HL-60 (cell line): ENCODE data around the gene PFDN6.

Source experiments
- DNase-seq, 2 experiments: peaks; one replicate each; pipeline ENCODE4 v3.0.0-alpha.2; 2010 to 2020; ENCODE audit warnings: low read depth in 1 of 2, low spot score in 1 of 2
- H3K27ac ChIP-seq: fragments of 250-450 bp; sonication (Bioruptor Pico); replicated peaks from 2 replicates; pipeline ENCODE4 v1.5.1; 2020; ENCODE audit warnings: mild to moderate bottlenecking, moderate library complexity
- H3K27me3 ChIP-seq: fragments of 250-450 bp; sonication (Bioruptor Pico); 2 replicates; pipeline ENCODE4 v1.5.1; 2021; ENCODE audit warnings: mild to moderate bottlenecking, moderate library complexity; ENCODE audit not compliant: insufficient read depth, poor library complexity, severe bottlenecking
- H3K4me3 ChIP-seq: replicated peaks from 2 replicates; pipeline ENCODE4 v1.5.1; 2011; ENCODE audit warnings: mild to moderate bottlenecking, control low read depth, low read length; ENCODE audit not compliant: insufficient read depth
- CTCF ChIP-seq: IDR thresholded peaks from one replicate; pipeline ENCODE4 v1.5.1; 2011; ENCODE audit warnings: low read length, control low read depth, inconsistent platforms; ENCODE audit not compliant: insufficient read depth
- GABPA ChIP-seq: IDR thresholded peaks from 2 replicates; pipeline ENCODE4 v1.6.1; 2012; ENCODE audit warnings: low read depth
- POLR2AphosphoS5 ChIP-seq: IDR thresholded peaks from 2 replicates; pipeline ENCODE4 v1.6.1; 2012; ENCODE audit warnings: low read depth
- SPI1 ChIP-seq: IDR thresholded peaks from 2 replicates; pipeline ENCODE4 v1.6.1; 2012; ENCODE audit warnings: low read depth, mild to moderate bottlenecking, borderline replicate concordance
- TF ChIP-seq, protein P1 (sequence below): IDR thresholded peaks from 2 replicates; pipeline ENCODE4 v1.6.1; 2012; ENCODE audit warnings: low read depth; ENCODE audit not compliant: insufficient replicate concordance

Gene PFDN6

GRCh38 chr6:33314515-33314942 is 25.1 kb downstream of the PFDN6 start:
- TF ChIP-seq POLR2AphosphoS5 (no peak), SPI1 (no peak), GABPA (no peak), CTCF (no peak)
- TF ChIP-seq, protein P1, sequence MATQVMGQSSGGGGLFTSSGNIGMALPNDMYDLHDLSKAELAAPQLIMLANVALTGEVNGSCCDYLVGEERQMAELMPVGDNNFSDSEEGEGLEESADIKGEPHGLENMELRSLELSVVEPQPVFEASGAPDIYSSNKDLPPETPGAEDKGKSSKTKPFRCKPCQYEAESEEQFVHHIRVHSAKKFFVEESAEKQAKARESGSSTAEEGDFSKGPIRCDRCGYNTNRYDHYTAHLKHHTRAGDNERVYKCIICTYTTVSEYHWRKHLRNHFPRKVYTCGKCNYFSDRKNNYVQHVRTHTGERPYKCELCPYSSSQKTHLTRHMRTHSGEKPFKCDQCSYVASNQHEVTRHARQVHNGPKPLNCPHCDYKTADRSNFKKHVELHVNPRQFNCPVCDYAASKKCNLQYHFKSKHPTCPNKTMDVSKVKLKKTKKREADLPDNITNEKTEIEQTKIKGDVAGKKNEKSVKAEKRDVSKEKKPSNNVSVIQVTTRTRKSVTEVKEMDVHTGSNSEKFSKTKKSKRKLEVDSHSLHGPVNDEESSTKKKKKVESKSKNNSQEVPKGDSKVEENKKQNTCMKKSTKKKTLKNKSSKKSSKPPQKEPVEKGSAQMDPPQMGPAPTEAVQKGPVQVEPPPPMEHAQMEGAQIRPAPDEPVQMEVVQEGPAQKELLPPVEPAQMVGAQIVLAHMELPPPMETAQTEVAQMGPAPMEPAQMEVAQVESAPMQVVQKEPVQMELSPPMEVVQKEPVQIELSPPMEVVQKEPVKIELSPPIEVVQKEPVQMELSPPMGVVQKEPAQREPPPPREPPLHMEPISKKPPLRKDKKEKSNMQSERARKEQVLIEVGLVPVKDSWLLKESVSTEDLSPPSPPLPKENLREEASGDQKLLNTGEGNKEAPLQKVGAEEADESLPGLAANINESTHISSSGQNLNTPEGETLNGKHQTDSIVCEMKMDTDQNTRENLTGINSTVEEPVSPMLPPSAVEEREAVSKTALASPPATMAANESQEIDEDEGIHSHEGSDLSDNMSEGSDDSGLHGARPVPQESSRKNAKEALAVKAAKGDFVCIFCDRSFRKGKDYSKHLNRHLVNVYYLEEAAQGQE = no peak
- H3K4me3 ChIP-seq = peak overlapping the region; percentile 66
- H3K27ac ChIP-seq = peak overlapping the region; percentile 98
- peak in 1 of 2 experiments; percentile 68 for DNase-seq
- H3K27me3 ChIP-seq = no peaks in the 10 kb centered on the region

DNA sequence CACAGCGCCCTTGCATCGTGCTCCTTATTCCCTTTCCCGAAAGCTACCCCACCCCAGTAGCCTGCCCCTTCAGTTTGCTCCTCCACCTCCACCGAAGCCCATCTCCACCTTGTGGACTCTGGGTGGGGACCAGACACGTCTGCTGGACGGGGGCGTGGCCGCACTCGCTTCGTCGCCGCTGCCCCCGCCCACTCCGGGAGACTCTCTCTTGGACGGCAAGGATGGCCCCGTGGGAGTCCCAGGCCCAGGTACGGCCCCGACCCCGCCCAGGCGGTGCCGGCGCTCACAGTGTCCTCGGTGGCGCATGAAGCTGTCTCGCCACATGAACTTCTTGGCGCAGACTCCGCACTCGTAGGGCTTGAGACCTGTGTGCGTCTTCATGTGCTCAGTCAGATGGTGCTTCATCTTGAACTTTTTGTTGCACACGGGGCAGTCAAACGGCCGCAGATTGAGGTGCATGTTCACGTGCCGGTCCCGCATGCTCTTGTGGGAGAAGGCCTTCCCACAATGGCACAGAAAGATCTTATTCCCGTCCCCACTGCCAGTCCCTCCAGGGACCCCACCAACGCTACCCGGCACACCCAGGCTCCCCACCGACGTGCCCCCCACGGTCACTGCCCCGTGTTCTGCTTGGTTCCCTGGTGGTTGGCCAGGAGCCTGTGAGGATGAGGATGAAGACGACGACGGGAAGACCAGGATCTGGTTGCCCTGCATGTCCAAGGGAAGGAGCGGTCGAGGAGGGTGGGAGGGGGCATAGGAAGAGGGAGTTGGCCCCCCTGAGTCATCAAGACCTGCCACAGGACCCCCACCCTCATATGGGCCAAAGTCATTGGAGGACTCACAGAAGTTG is 25.8 kb downstream of the PFDN6 start:
- no peak overlapping the region for H3K4me3 ChIP-seq
- H3K27me3 ChIP-seq = no peaks in the 10 kb centered on the region
- DNase-seq = no peak
- TF ChIP-seq CTCF (no peak), SPI1 (no peak), GABPA (no peak), POLR2AphosphoS5 (no peak)
- TF ChIP-seq, protein P1 = no peak
- H3K27ac ChIP-seq = peak overlapping the region; percentile 98

DNA sequence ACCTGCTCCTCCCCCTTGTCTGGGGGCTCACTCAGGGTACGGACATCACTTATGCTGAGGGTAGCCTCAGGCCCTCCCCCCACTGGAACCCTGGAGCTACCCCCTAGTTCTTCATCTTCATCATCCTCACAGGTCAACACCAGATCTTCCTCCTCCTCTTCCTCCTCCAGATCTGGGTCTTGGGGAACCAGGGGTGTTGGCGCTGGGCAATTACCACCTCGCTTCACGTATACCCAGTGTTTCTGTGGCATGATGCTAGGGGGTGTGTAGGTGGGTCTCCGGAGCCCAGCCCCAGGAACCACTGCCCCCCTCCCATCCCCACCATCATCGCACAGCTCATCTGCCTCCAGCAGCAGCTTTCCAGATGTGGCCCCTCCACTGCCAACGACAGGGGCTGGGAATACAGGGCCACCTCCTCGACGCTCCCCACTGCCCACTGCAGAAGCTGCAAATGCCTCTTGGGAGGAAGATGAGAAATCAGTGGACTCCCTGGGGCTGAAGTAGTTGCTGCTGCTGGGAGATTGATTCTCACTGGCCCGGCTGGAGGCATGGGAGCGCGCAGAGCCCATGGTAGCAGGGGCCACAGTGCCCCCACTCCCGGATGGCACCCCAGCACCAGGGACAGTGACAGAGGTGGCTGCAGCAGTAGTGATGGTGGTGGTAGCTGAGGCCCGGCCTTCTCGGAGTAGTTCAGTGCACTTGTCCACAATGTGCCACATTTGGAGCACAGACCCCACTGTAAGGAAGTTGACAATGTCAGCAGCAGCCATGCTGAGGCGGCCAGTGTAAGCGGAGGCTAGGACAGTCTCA is 26.6 kb downstream of the PFDN6 start:
- TF ChIP-seq, protein P1 = peak; percentile 48
- no peak for TF ChIP-seq POLR2AphosphoS5
- no peak for DNase-seq
- Histone ChIP-seq H3K4me3 (no peak overlapping the region), H3K27ac (no peak overlapping the region), H3K27me3 (no peaks in the 10 kb centered on the region)
